ENCODE measurements around the gene B4GALNT4. TPM values are rescaled to one million over a fixed set of nuclear protein-coding genes. Genes with fewer than 3 reads are reported as not detected.

The B4GALNT4 gene
- total and polyA plus RNA-seq, 2 of the 13 experiments (the other 11 are each of a cell fraction or from before 2014, with no cell fraction given): 30.5 to 50.1 TPM

- H3K27me3 ChIP-seq (ENCODE audit: control insufficient read depth in 1 of 2, insufficient read depth in 2 of 2, low read length in 2 of 2): peaks cover 6 to 23% of the 10 kb centered on the region in 2 experiments; a peak in 4 of 5 replicates
- intact Hi-C loops (cut with micrococcal nuclease; ENCODE audit: unreplicated experiment): no loop called here
- ChIA-PET POLR2A (interaction anchor here (1.0 to 1.9 kb wide), 2 partner anchors 75 to 164 kb away, joined by 4 to 5 read pairs; partner anchors contain the start of genes BET1L and RIC8A), CTCF (ENCODE audit: low intra/inter-chr PET ratio, low total read pairs) (no interaction called here)
- TSS peak; percentile 63 for BruUV-seq (replicated peaks)
- WGBS (ENCODE audit: low lambda C conversion rate): 32% methylated on average over 7 of the region's 42 CpGs
- H3K36me3 ChIP-seq (replicated peaks in 1 of 2; ENCODE audit: control insufficient read depth in 1 of 2, insufficient read depth in 2 of 2, low read length in 2 of 2): peaks cover 0 to 7% of the 10 kb centered on the region in 2 experiments; a peak in 2 of 5 replicates
- ATAC-seq: no peak
- no peak overlapping the region for H3K27ac ChIP-seq (ENCODE audit: extremely low read length, insufficient read depth, low read length)
- H3K4me1 ChIP-seq (ENCODE audit: insufficient read depth, low read length): peaks cover 56% of the 10 kb centered on the region
- H3K9ac ChIP-seq (ENCODE audit: insufficient read depth, low read depth, low read length): peak overlapping the region; percentile 64
- no peak for FAIRE-seq
- peak overlapping the region; percentile 90 for H3K4me2 ChIP-seq (ENCODE audit: low read depth, low read length)
- no peaks in the 10 kb centered on the region for H3K9me3 ChIP-seq (ENCODE audit: low read length)
- H3K79me2 ChIP-seq (ENCODE audit: insufficient read depth, low read length): no peaks in the 10 kb centered on the region
- H4K20me1 ChIP-seq (ENCODE audit: insufficient read depth, low read length): 0 out of 2 replicates have a peak, but pooled peaks cover 4% of the 10 kb centered on the region
- DNase-seq (ENCODE audit: low spot score): no peak
- H2AFZ ChIP-seq (ENCODE audit: low read length): no peak overlapping the region
- H3K4me3 ChIP-seq (replicated peaks in 1 of 3; ENCODE audit: insufficient read depth in 1 of 3, low read depth in 2 of 3, low read length in 3 of 3): peak overlapping the region; percentile 53 to 83 (median 63)
- in situ Hi-C loops (cut with HindIII; ENCODE audit: extremely low pct_ligation_motif_present, low pct_unique_long_range_greater_than_20kb): no loop called here
- no peak for TF ChIP-seq SRSF4 (IDR thresholded peaks at IDR 0.05; ENCODE audit: low read depth, low read length, poor library complexity, severe bottlenecking)
- no peak for TF ChIP-seq ZC3H4 (CRISPR knock-in tag; IDR thresholded peaks at IDR 0.05; ENCODE audit: borderline replicate concordance)
- no peak for TF ChIP-seq MTF1 (CRISPR knock-in tag; IDR thresholded peaks at IDR 0.05)
- no peak for TF ChIP-seq ZNF746 (CRISPR knock-in tag; IDR thresholded peaks at IDR 0.05)
- TF ChIP-seq HOXA3 (CRISPR knock-in tag; IDR thresholded peaks at IDR 0.05): 0 out of 2 replicates have a peak, but pooled peaks have one; percentile 47
- TF ChIP-seq ZNF687 (CRISPR knock-in tag; IDR thresholded peaks at IDR 0.05): peak; percentile 59
- TF ChIP-seq CREB1 (IDR thresholded peaks at IDR 0.05): peak; percentile 68; the same call in 1 of the 2 replicates
- TF ChIP-seq CREB1 (CRISPR knock-in tag; IDR thresholded peaks at IDR 0.05): no peak
- no peak for TF ChIP-seq FUBP1 (CRISPR knock-in tag; IDR thresholded peaks at IDR 0.05; ENCODE audit: borderline replicate concordance)
- no peak for TF ChIP-seq ZKSCAN5 (CRISPR knock-in tag; IDR thresholded peaks at IDR 0.05)
- 0 out of 2 replicates have a peak, but pooled peaks have one; percentile 11 for TF ChIP-seq CTCF (CRISPR knock-in tag; IDR thresholded peaks at IDR 0.05)
- 0 out of 2 replicates have a peak, but pooled peaks have one; percentile 30 for TF ChIP-seq ZNF749 (CRISPR knock-in tag; IDR thresholded peaks at IDR 0.05; ENCODE audit: borderline replicate concordance)
- TF ChIP-seq PAWR (CRISPR knock-in tag; IDR thresholded peaks at IDR 0.05; ENCODE audit: borderline replicate concordance): no peak
Measured at GRCh38 chr11:370070-370941, 1.0 kb downstream of the B4GALNT4 start.
